Liver (tissue), 9 donors: Measurements from ENCODE around the gene PARP16. TPM values are rescaled to one million over a fixed set of nuclear protein-coding genes. Genes with fewer than 3 reads are reported as not detected.

ENCODE experiments used
- DNase-seq: peaks from one replicate; pipeline ENCODE4 v3.0.0-alpha.2; 2017; ENCODE audit warnings: low spot score
- H3K27ac ChIP-seq, 2 donors: one replicate each; pipeline ENCODE4 v1.7.0; 2013; ENCODE audit warnings: inconsistent platforms in 2 of 2, low read length in 2 of 2, control low read depth in 1 of 2, low read depth in 1 of 2, mild to moderate bottlenecking in 1 of 2
- H3K27me3 ChIP-seq, 4 donors: one replicate each; pipeline versions ENCODE4 v1.6.1 to v1.7.0; 2013; ENCODE audit warnings: low read length in 3 of 4, inconsistent platforms in 1 of 4, mild to moderate bottlenecking in 1 of 4, moderate library complexity in 1 of 4; ENCODE audit not compliant: control insufficient read depth in 4 of 4, insufficient read depth in 4 of 4
- H3K36me3 ChIP-seq, 4 donors: one replicate each; pipeline versions ENCODE4 v1.6.1 to v1.7.0; 2013; ENCODE audit warnings: low read length in 3 of 4, mild to moderate bottlenecking in 3 of 4, low read depth in 1 of 4, moderate library complexity in 1 of 4; ENCODE audit not compliant: control insufficient read depth in 4 of 4, insufficient read depth in 3 of 4
- H3K4me1 ChIP-seq, 4 donors: one replicate each; pipeline versions ENCODE4 v1.6.1 to v1.7.0; 2013; ENCODE audit warnings: low read length in 3 of 4, mild to moderate bottlenecking in 3 of 4, moderate library complexity in 1 of 4; ENCODE audit not compliant: control insufficient read depth in 4 of 4, insufficient read depth in 4 of 4
- H3K4me3 ChIP-seq, 3 donors: one replicate each; pipeline versions ENCODE4 v1.6.1 to v1.7.0; 2013; ENCODE audit warnings: low read length in 3 of 3, control low read depth in 1 of 3, low read depth in 1 of 3, mild to moderate bottlenecking in 1 of 3
- H3K9ac ChIP-seq, 2 donors: one replicate each; pipeline ENCODE4 v1.7.0; 2013; ENCODE audit warnings: low read length in 2 of 2, mild to moderate bottlenecking in 2 of 2, moderate library complexity in 2 of 2, control low read depth in 1 of 2, low read depth in 1 of 2
- H3K9me3 ChIP-seq, 4 donors: one replicate each; pipeline versions ENCODE4 v1.6.1 to v1.7.0; 2013; ENCODE audit warnings: low read length in 3 of 4; ENCODE audit not compliant: control insufficient read depth in 4 of 4
- EGR1 ChIP-seq, 2 donors: IDR thresholded peaks; 2 replicates each; pipeline ENCODE4 v1.6.1; 2016 to 2018; ENCODE audit warnings: antibody characterized with exemption in 2 of 2, low read depth in 2 of 2
- FOXA2 ChIP-seq: IDR thresholded peaks from 2 replicates; pipeline ENCODE4 v1.6.1; 2016; ENCODE audit warnings: antibody characterized with exemption
- GABPA ChIP-seq, 2 donors: IDR thresholded peaks in 1 of 2; conservative IDR thresholded peaks in 1 of 2; 2 replicates each; pipeline ENCODE4 v1.6.1; 2016; ENCODE audit warnings: antibody characterized with exemption in 2 of 2, mild to moderate bottlenecking in 1 of 2, moderate library complexity in 1 of 2
- HNF4A ChIP-seq, 2 donors: conservative IDR thresholded peaks; 2 replicates each; pipeline ENCODE4 v1.6.1; 2016; ENCODE audit warnings: antibody characterized with exemption in 2 of 2, mild to moderate bottlenecking in 2 of 2
- HNF4G ChIP-seq: IDR thresholded peaks from 2 replicates; pipeline ENCODE4 v1.6.1; 2016; ENCODE audit warnings: antibody characterized with exemption
- JUND ChIP-seq, 2 donors: IDR thresholded peaks; 2 replicates each; pipeline ENCODE4 v1.6.1; 2016; ENCODE audit warnings: antibody characterized with exemption in 2 of 2
- NR2F2 ChIP-seq: IDR thresholded peaks from 2 replicates; pipeline ENCODE4 v1.6.1; 2016; ENCODE audit warnings: antibody characterized with exemption
- RAD21 ChIP-seq, 2 donors: IDR thresholded peaks; 2 replicates each; pipeline ENCODE4 v1.6.1; 2016; ENCODE audit warnings: antibody characterized with exemption in 2 of 2, mild to moderate bottlenecking in 2 of 2
- RXRA ChIP-seq, 2 donors: IDR thresholded peaks; 2 replicates each; pipeline ENCODE4 v1.6.1; 2017 to 2018; ENCODE audit warnings: antibody characterized with exemption in 2 of 2, mild to moderate bottlenecking in 1 of 2
- SP1 ChIP-seq: IDR thresholded peaks from 2 replicates; pipeline ENCODE4 v1.6.1; 2018; ENCODE audit warnings: antibody characterized with exemption, mild to moderate bottlenecking
- TAF1 ChIP-seq: conservative IDR thresholded peaks from 2 replicates; pipeline ENCODE4 v1.6.1; 2016; ENCODE audit warnings: antibody characterized with exemption, mild to moderate bottlenecking
- YY1 ChIP-seq: IDR thresholded peaks from 2 replicates; pipeline ENCODE4 v1.6.1; 2016; ENCODE audit warnings: antibody characterized with exemption, mild to moderate bottlenecking
- WGBS: extraction: QIAGEN DNeasy Blood & Tissue Kit; methylation state at CpG from one replicate; pipeline ENCODE4 v1.1.7; 2013; 5-methylcytosine and 5-hydroxymethylcytosine counted together
- polyA plus RNA-seq, 2 donors: library from polyadenylated mRNA; stranded (reverse) in 1 of 2; unstranded in 1 of 2; fragments of 200-250 nt in 1 of 2; fragments of >200 nt in 1 of 2; fragmentation: Nextera tagmentation in 1 of 2; extraction: Ambion mirVana in 1 of 2; gene quantifications; one replicate each; pipeline versions ENCODE4 v1.2.1 to v1.2.3, GENCODE V29; 2013 to 2015
- total RNA-seq, 2 donors: library from RNA; depleted of rRNA; stranded (reverse); fragments of >200 nt; gene quantifications; one replicate each; pipeline ENCODE4 v1.2.3, GENCODE V29; 2014
- TF ChIP-seq, protein P1 (sequence below): IDR thresholded peaks from 2 replicates; pipeline ENCODE4 v1.6.1; 2016; ENCODE audit warnings: antibody characterized with exemption, mild to moderate bottlenecking
- TF ChIP-seq, protein P2 (sequence below): fragments of 150-350 bp; IDR thresholded peaks from 2 replicates; pipeline ENCODE4 v1.5.1; 2017; ENCODE audit warnings: improper control_type of control experiment, low read depth, low read length; ENCODE audit not compliant: missing input control
- TF ChIP-seq, protein P3 (sequence below): IDR thresholded peaks from 2 replicates; pipeline ENCODE4 v1.6.1; 2016; ENCODE audit warnings: antibody characterized with exemption
- TF ChIP-seq, protein P4 (sequence below): IDR thresholded peaks from 2 replicates; pipeline ENCODE4 v1.6.1; 2016; ENCODE audit warnings: antibody characterized with exemption
- donor health status: healthy.
- donor health status: healthy.
- donor health status: healthy.
- donor health status: healthy.
- donor health status: healthy.

PARP16 gene
- total and polyA plus RNA-seq, 4 donors, result 4.0 to 6.9 (median 5.7) TPM

DNA sequence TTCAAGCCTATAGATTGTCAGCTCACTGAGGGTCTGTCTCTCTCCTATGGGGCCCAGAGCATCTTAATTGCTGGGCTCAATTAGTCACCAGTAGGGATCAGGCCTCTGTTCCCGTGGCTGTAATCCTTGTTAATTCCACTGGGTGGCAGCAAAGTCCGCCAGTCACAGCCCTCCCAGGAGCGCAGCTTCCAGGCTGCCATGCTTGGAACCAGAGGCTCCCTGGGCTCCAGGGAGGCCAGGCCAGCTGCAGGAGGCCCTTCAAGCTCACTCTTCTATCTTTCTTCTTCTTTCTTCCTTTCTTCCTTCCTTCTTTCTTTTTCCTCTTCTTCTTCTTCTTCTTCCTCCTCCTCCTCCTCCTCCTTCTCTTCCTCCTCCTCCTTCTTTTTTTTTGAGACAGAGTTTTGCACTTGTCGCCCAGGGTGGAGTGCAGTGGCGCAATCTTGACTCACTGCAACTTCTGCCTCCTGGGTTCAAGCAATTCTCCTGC, 32.2 kb upstream of the PARP16 start:
- no peaks in the 10 kb centered on the region for H3K9me3 ChIP-seq
- DNase-seq, result peak; percentile 77
- peak; percentile 99 for TF ChIP-seq RAD21 (IDR thresholded peaks at IDR 0.05)
- TF ChIP-seq YY1, result peak; percentile 26
- TF ChIP-seq GABPA (IDR thresholded peaks at IDR 0.05 in 1 of 2, conservative IDR thresholded peaks at IDR 0.05 in 1 of 2), result no peak
- TF ChIP-seq, protein P1, sequence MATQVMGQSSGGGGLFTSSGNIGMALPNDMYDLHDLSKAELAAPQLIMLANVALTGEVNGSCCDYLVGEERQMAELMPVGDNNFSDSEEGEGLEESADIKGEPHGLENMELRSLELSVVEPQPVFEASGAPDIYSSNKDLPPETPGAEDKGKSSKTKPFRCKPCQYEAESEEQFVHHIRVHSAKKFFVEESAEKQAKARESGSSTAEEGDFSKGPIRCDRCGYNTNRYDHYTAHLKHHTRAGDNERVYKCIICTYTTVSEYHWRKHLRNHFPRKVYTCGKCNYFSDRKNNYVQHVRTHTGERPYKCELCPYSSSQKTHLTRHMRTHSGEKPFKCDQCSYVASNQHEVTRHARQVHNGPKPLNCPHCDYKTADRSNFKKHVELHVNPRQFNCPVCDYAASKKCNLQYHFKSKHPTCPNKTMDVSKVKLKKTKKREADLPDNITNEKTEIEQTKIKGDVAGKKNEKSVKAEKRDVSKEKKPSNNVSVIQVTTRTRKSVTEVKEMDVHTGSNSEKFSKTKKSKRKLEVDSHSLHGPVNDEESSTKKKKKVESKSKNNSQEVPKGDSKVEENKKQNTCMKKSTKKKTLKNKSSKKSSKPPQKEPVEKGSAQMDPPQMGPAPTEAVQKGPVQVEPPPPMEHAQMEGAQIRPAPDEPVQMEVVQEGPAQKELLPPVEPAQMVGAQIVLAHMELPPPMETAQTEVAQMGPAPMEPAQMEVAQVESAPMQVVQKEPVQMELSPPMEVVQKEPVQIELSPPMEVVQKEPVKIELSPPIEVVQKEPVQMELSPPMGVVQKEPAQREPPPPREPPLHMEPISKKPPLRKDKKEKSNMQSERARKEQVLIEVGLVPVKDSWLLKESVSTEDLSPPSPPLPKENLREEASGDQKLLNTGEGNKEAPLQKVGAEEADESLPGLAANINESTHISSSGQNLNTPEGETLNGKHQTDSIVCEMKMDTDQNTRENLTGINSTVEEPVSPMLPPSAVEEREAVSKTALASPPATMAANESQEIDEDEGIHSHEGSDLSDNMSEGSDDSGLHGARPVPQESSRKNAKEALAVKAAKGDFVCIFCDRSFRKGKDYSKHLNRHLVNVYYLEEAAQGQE, result no peak
- TF ChIP-seq, protein P2, sequence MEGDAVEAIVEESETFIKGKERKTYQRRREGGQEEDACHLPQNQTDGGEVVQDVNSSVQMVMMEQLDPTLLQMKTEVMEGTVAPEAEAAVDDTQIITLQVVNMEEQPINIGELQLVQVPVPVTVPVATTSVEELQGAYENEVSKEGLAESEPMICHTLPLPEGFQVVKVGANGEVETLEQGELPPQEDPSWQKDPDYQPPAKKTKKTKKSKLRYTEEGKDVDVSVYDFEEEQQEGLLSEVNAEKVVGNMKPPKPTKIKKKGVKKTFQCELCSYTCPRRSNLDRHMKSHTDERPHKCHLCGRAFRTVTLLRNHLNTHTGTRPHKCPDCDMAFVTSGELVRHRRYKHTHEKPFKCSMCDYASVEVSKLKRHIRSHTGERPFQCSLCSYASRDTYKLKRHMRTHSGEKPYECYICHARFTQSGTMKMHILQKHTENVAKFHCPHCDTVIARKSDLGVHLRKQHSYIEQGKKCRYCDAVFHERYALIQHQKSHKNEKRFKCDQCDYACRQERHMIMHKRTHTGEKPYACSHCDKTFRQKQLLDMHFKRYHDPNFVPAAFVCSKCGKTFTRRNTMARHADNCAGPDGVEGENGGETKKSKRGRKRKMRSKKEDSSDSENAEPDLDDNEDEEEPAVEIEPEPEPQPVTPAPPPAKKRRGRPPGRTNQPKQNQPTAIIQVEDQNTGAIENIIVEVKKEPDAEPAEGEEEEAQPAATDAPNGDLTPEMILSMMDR, result peak; percentile 97
- peak in 1 of 2 donors; percentile 8 for TF ChIP-seq RXRA (IDR thresholded peaks at IDR 0.05)
- no peaks in the 10 kb centered on the region for H3K27me3 ChIP-seq
- H3K36me3 ChIP-seq, result no peaks in the 10 kb centered on the region
- H3K9ac ChIP-seq, result no peak overlapping the region
- H3K4me1 ChIP-seq, result no peaks in the 10 kb centered on the region
- no peak overlapping the region for H3K27ac ChIP-seq
- no peak overlapping the region for H3K4me3 ChIP-seq
- 32% methylated on average over 5 of the region's 5 CpGs for WGBS

DNA sequence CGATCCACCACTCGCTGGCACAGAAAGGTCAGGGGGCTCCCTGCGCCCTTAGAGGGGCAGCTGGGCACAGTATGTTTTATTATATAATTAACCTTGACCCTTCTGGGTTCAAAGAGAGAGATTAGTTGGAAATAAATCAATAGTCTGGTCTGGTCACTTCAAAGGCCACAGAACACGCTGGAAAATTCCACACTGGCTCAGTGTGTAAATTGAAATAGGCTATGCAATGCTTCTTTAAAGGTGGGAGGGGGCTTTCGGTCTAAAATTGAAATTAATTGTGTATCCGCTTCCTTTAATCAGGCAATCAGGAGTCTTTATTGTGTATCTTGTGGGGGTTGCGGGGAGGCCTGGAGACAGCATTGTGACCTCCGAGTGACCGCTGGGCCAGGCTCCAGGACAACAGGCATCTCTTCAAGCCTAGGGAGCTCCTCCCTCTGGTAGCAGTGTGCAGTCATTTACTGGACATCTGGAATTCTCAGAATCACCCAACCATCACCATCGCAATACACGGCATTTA, 25.8 kb upstream of the PARP16 start:
- H3K36me3 ChIP-seq, result no peaks in the 10 kb centered on the region
- H3K9me3 ChIP-seq, result no peaks in the 10 kb centered on the region
- DNase-seq, result peak; percentile 49
- H3K27ac ChIP-seq, result peak overlapping the region; percentile 75 to 79
- peak overlapping the region in 1 of 2 donors; percentile 10 for H3K9ac ChIP-seq
- 31% methylated on average over 11 of the region's 11 CpGs for WGBS
- peaks cover 5 to 28% (median 16%) of the 10 kb centered on the region in 4 donors for H3K4me1 ChIP-seq
- H3K27me3 ChIP-seq, result no peaks in the 10 kb centered on the region
- TF ChIP-seq JUND (IDR thresholded peaks at IDR 0.05), result peak in 1 of 2 donors; percentile 31
- TF ChIP-seq TAF1, result peak; percentile 29
- peak; percentile 69 for TF ChIP-seq YY1
- TF ChIP-seq, protein P1, result no peak
- TF ChIP-seq, protein P2, result no peak
- TF ChIP-seq HNF4G, result peak; percentile 19
- no peak for TF ChIP-seq RAD21 (IDR thresholded peaks at IDR 0.05)
- TF ChIP-seq, protein P3, sequence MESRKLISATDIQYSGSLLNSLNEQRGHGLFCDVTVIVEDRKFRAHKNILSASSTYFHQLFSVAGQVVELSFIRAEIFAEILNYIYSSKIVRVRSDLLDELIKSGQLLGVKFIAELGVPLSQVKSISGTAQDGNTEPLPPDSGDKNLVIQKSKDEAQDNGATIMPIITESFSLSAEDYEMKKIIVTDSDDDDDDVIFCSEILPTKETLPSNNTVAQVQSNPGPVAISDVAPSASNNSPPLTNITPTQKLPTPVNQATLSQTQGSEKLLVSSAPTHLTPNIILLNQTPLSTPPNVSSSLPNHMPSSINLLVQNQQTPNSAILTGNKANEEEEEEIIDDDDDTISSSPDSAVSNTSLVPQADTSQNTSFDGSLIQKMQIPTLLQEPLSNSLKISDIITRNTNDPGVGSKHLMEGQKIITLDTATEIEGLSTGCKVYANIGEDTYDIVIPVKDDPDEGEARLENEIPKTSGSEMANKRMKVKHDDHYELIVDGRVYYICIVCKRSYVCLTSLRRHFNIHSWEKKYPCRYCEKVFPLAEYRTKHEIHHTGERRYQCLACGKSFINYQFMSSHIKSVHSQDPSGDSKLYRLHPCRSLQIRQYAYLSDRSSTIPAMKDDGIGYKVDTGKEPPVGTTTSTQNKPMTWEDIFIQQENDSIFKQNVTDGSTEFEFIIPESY, result peak; percentile 70
- peak; percentile 86 to 94 for TF ChIP-seq RXRA (IDR thresholded peaks at IDR 0.05)
- TF ChIP-seq HNF4A (conservative IDR thresholded peaks at IDR 0.05), result peak; percentile 87 to 93
- TF ChIP-seq SP1, result peak; percentile 80
- TF ChIP-seq EGR1 (IDR thresholded peaks at IDR 0.05; ENCODE audit: low read depth in 2 of 2), result peak in 1 of 2 donors; percentile 21
- TF ChIP-seq, protein P4, sequence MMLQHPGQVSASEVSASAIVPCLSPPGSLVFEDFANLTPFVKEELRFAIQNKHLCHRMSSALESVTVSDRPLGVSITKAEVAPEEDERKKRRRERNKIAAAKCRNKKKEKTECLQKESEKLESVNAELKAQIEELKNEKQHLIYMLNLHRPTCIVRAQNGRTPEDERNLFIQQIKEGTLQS, result no peak
- no peak for TF ChIP-seq FOXA2
- peak; percentile 87 for TF ChIP-seq NR2F2
- no peak overlapping the region for H3K4me3 ChIP-seq
